ENCODE data around the gene HES3.

HES3 gene

DNA sequence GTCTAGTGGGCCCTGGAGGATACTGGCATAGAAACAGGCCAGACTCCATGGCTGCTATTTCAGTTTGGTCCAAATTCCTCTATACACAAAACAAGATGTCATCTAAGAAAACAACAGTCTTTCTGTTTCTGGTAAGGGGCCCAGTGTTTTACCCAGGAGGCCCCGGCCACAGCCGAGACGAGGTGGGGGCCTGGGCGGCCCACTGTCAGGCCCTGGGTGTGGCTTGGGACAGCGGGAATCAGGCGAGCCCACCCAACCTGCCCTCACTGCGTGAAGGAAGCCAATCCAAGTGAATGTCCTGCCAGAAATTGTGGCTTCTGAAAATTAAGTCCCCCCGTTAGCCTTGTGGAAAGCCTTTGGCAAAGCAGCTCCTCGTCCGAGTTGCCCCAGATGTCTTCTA is 48.1 kb downstream of the HES3 start:
- TF ChIP-seq, protein P1, sequence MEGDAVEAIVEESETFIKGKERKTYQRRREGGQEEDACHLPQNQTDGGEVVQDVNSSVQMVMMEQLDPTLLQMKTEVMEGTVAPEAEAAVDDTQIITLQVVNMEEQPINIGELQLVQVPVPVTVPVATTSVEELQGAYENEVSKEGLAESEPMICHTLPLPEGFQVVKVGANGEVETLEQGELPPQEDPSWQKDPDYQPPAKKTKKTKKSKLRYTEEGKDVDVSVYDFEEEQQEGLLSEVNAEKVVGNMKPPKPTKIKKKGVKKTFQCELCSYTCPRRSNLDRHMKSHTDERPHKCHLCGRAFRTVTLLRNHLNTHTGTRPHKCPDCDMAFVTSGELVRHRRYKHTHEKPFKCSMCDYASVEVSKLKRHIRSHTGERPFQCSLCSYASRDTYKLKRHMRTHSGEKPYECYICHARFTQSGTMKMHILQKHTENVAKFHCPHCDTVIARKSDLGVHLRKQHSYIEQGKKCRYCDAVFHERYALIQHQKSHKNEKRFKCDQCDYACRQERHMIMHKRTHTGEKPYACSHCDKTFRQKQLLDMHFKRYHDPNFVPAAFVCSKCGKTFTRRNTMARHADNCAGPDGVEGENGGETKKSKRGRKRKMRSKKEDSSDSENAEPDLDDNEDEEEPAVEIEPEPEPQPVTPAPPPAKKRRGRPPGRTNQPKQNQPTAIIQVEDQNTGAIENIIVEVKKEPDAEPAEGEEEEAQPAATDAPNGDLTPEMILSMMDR (IDR thresholded peaks at IDR 0.05; ENCODE audit: low read depth, low read length, missing control alignments), result no peak
- H3K4me3 ChIP-seq (ENCODE audit: low read depth, low read length), result no peak overlapping the region
- DNase-seq (ENCODE audit: low read depth), result no peak

DNA sequence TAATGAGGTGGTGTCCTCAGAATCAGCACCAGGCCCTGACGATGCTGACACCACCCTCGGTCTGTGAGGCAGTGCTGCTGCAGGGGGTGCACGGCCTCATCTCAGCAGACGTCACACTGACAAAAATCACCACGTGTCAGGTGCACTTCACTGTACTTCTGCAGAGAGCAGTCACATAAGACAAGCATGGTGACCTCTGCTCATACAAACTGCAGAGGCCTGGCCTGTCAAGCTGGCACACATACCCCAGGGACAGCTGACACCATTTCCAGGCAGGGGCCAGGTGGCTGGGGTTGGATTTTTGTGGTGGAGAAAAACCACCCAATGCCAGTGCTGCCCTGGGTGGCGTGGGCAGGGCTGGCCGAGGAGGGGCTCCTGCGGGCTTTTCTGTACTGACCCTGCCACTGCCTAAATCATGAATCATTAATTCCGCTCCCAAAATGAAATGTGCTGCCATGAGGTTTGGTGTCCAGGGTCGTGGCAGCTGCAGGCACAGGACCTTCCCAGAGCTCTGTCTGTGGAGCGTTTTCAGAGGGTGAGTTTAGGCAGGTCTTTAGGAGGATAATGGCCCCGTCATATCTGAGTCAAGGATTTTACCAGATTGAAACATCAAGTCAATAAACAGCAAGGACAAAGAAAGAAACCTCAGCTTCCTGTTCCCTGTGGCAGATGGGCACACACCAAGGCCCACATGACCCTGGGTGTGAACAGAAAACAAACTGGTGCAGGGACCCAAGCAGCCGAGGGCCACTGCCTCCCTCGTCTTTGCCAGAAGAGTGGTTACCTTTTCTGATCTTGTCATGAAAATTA is 50.3 kb downstream of the HES3 start:
- no peak for DNase-seq (ENCODE audit: low read depth)
- TF ChIP-seq, protein P1 (IDR thresholded peaks at IDR 0.05; ENCODE audit: low read depth, low read length, missing control alignments), result no peak
- H3K4me3 ChIP-seq (ENCODE audit: low read depth, low read length), result no peak overlapping the region

DNA sequence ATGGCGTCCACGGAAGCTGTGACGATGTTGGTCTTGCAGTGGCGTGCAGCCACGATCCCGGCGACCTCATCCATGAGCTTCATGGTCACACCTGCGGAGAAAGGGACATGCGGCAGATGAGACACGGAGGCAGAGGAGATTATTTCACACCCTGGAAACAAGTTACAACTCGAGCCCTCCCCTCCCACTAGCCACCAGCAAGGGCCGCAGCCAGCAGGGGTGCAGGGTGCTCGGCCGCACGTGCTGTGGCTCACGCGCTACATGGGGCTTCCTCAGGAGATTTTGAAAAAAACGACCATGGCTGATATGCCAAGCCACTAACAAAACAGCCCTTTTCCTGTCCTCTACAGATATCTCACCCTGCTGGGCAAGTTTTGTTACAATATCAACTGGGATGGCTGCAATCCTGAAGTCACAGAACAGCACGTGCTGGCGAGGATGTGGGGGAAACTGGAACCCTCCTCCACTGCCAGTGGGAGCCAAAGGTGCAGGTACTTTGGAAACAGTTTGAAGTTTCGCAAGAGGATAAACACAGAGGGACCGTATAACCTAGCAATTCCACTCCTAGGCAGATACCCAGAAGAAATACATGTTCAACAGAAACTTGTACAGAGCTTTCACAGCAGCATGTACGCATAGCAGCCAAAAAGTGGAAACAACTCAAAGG is 51.0 kb downstream of the HES3 start:
- TF ChIP-seq, protein P1 (IDR thresholded peaks at IDR 0.05; ENCODE audit: low read depth, low read length, missing control alignments), result no peak
- no peak for DNase-seq (ENCODE audit: low read depth)
- H3K4me3 ChIP-seq (ENCODE audit: low read depth, low read length), result no peak overlapping the region

Data from GM12864 (cell line).